NCI-H2171 (cell line): Measurements from ENCODE around the gene WNK2.

ENCODE experiments used
- DNase-seq: peaks from one replicate; lab custom pipeline; 2025; lab: John Stamatoyannopoulos, UW

WNK2 gene

GRCh38 chr9:93161786-93162562 lies 22.0 kb upstream of the WNK2 start:
- DNase-seq, result no peak

DNA sequence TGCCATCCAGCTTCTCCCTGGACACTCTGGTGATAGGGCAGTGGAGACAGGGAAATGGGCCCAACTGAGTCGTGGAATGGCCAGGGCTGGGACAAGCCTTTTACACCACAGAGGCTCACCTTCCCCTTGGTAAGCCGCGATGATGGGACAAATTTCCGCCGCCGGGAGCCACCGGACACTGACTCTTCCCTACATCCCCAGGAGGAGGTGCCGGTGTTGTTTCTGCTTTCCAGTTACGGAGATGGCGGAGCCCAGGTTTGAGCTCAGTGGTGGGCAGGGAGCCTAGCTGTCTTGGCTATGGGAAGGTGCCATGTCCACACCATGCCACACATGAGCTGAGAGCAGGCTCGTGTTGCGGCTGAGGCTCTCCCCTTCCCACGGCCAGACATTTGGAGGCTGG lies 19.9 kb upstream of the WNK2 start:
- no peak for DNase-seq

DNA sequence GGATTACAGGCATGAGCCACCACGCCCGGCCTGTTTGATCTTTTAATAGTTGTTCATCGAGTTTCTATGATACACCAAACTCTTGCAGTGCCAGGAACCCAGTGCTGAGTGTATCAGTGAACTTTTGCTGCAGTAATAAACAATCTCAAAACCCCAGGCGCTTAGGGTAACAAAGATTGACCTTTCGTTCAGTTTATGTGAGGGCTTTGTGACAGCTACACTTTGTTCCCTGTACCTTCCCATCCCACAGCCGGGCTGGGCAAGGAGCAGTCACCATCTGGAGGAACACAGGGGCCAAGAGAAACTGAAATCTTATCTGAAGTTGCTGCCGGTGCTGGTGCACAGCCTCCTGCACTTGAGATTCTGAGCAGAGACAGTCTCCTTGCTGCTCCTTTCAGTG lies 17.2 kb upstream of the WNK2 start:
- peak; percentile 14 for DNase-seq

- no peak for DNase-seq
Observed at GRCh38 chr9:93167185-93167584, 16.8 kb upstream of the WNK2 start.

- no peak for DNase-seq
Observed at GRCh38 chr9:93167838-93168237, 16.1 kb upstream of the WNK2 start.

- DNase-seq, result no peak
Observed at GRCh38 chr9:93168581-93168980, 15.4 kb upstream of the WNK2 start.

DNA sequence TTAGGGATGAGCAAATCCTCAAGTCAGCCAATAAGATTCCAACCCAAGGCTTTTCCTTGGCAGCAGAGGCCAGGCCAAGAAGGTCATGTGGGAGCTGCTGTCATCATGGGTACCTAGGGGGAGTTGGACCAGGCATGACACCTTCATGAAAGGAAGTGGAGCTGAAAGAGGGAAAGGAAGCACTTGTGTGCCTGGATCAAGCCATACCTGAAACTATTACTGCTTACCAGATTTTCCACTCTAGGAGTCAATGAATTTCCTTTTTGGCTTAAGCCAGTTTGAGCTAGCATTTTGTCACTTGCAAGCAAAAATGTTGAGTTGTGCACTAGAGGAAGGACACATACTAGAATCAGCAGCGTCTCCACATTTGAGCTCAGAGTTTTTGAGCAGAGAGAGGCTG lies 14.5 kb upstream of the WNK2 start:
- no peak for DNase-seq

DNA sequence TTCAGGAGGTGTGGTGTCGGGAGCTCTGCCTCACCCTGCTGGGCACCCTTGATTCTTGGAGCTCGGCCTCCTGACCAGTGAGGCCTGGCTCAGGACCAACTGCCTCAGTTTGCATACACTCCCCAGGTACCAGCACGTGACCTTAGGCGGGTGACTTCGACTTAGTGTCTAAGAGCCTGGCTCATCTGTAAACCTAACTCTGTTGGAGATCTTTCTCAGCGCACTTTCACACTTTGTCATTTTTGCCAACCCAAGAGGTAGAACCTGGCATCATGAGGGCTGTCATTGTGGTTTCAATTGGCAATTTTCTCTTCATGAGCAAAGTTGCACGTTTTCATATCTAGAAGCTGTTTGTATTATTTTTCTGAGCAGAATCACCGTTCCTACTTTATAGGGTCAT lies 13.4 kb upstream of the WNK2 start:
- DNase-seq, result no peak

GRCh38 chr9:93171261-93171990 lies 12.5 kb upstream of the WNK2 start:
- no peak for DNase-seq

GRCh38 chr9:93172666-93173364 lies 11.1 kb upstream of the WNK2 start:
- DNase-seq, result no peak

DNA sequence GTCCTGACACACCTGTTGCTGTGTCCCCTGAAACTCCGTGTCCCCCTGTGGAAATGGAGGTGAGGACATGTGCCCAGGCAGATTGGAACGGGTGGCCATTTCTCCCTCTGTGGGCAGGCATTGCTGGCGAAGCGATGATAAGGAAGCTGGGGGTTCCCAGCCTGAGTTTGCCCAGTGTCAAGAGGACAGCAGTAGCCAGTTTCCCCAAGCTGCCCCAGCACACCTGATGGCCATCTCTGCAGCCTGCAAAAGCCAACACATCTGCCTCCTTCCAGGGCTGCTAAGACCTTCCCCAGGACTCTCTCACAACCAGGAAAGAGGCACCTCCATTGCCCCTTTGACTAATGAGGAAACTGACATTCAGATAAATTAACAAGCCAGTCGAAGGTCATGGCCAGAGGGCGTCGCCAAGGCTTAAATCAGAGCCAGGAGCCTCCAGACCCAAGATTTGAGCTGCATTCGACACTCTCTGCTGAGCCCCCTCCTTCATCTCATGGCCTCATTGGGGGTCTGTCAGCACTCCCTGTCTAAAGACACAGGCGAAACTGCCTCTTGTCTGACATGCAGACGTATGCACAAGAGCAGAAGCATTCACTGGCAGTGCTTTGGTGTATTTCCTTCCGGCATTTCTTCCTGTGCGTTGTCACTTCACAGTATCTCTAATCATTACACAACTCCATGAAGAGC lies 10.4 kb upstream of the WNK2 start:
- DNase-seq, result no peak

DNA sequence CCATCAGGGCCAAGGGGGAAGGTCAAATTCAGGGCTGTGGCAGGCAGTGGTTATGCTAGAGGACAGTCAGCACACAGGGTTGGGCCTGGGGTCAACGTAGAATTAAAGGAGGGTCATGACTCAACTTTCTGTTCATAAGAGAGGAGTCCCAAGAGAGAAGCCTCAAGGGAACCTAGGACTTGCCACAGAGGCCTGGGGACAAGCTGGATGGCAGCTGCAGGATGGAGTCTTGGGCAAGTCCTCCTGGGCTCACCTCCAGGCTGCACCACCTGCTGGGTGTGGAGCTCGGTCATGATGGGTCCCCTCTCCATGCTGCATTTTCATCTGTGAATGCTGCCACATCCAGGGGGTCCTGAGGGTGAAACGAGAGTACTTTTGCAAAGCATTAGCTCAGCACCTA lies 9.0 kb upstream of the WNK2 start:
- DNase-seq, result no peak

- DNase-seq, result no peak
Observed at GRCh38 chr9:93177676-93178075, 6.3 kb upstream of the WNK2 start.

DNA sequence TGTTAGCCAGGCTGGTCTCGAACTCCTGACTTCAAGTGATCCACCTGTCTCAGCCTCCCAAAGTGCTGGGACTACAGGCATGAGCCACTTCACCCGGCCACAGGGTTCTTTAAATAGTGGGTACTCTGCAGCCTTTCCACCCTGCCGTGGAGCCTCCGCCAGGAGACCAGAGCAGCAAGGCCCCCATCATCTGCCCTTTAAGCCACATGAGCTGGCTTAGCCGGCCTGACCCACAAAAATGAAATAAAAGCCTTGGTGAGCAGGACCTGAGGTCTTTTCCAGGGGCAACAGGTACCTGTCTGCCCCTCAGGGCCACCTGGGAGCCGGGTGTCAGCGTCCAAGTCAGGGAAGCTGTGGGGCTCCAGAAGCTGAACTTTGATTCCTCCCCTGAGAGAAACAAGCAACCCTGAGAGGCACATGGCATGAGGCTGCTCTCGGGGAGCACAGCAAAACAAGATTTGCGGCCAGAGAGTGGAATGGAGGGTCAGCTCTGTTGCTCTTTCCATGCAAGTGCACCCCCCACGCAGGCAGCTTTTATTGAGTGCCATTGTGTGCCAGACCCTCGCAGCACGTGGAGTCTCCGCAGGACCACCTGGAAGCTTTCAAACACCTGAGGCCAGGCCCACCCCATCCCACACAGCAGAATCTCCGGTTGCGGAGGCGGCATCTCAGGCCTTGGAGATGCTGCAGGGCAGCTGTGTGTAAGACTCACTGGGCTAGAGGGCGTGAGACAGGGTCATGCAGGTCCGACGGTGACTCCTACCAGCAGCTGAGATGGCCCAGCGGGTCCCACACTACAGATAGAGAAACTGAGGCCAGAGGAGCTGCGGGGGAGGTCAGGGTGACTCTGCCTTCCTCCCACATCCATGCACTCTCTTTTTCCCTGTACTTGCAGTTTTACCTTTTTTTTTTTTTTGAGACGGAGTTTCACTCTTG lies 4.8 kb upstream of the WNK2 start:
- DNase-seq, result no peak

DNA sequence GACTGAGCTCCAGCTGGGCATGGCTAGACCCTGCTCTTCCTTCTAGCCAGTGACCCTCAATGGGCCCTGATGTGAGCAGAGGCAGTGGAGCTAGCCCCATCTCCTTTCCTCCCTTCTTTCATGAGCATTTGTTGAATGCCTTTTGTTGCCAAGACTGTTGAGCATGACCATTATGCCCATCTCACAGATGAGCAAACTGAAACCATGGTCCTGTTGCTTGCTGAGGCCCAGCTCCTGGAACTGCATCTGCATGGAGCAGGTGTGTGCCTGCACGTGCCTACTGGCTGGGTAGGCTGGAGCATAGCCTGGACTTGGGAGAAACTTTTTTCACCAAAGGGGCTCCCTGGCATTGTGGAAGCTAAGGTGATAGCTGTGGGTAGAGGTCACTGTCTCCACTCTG lies 3.0 kb upstream of the WNK2 start:
- no peak for DNase-seq

DNA sequence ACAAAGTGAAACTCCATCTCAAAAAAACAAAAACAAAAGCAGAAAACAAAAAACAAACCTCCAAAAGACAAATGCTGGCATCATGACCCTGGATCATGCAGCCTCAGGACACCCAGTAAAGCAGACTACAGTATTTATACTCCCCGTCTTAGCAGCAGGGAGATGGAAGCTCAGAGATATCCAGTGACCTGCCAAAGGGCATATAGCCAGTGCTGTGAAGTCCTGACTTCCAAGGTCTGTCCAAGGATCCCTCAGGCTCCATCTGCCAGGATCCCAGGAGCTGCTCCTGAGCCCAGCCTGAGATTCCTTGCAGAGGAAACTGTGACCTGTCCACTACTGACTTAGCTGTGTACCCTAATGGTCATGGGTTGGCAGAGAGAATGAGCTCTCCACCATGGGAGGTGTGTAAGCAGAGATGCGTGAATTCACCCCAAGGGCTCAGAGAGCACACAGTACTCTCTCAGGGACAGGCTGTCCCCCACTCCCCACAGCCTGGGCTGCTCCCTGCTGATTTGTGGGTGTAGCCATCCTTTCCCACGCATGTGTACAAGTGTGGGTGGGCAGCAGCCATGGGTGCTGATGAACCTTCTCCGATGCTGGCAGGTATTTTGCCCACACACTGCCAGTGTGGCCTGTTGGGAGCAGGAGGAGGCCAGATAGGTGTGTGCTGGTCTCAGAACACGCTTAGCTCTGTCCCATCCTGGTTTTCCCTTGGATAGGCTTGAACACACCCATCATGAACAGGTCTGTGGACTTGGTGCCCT lies 2.1 kb upstream of the WNK2 start:
- no peak for DNase-seq

- no peak for DNase-seq
Observed at GRCh38 chr9:93182572-93182971, 1.4 kb upstream of the WNK2 start.

DNA sequence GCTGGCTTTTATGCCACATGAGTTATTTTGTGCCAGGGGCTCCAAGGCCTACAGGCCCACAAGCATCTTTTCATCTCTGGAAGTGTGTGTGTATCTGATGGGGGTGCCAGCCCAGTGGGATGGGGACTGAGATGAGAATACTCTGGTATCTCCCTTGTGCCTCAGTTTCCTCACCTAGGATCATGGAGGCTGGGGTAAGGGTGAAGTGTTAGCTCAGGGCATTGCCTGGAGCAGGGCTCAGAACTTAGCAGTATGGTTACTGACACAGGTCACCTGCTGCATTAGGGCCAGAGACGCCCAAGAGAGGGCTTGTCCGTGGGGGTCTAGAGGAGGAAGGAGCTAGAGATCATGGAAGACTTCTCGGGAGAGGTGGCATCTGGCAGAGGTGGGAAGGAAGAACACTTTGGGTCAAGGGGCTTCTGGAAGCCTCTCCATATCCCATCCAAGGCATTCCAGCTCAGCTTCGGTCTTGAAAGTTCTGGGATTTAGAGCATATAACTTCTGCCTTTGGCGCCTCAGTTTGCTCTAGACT lies 742 bp upstream of the WNK2 start:
- no peak for DNase-seq

- peak; percentile 17 for DNase-seq
Observed at GRCh38 chr9:93184432-93185265, 710 bp downstream of the WNK2 start.
